Body of pancreas (tissue), 4 donors: Measurements from ENCODE around the gene SERINC2.

ENCODE experiments used
- POLR2A ChIP-seq, 3 donors: fragments of 450-650 bp; IDR thresholded peaks; one replicate each; pipeline ENCODE4 v1.6.1; 2016; ENCODE audit warnings: antibody characterized with exemption in 3 of 3, mild to moderate bottlenecking in 2 of 3
- TF ChIP-seq, protein P1 (sequence below), 7 experiments: fragments of 450-650 bp in 4 of 7; fragments of 200-600 bp in 3 of 7; sonication (generic) in 3 of 7; IDR thresholded peaks; one replicate each; pipeline ENCODE4 v1.5.1; 2016 to 2019; ENCODE audit warnings: antibody characterized with exemption in 7 of 7

DNA sequence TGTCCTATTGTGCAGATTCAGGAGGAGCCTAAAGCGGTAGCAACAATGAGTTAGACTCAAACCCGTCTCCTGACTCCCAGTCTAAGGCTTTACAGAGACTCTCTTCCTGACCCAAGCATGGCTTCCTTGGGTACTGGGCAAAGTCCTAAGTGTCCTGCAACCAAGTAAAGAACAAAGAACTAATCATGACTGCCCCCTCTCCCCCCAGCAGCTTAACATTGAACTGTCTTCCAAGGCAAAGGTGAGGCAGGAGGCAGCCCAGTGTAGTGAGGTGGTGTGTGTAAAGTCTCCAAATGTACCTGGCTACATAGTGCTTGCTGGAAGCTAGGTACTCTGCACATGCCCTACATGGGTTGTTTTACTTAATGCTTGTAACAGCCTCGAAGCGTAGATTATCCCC lies 42.4 kb upstream of the SERINC2 start:
- TF ChIP-seq, protein P1, sequence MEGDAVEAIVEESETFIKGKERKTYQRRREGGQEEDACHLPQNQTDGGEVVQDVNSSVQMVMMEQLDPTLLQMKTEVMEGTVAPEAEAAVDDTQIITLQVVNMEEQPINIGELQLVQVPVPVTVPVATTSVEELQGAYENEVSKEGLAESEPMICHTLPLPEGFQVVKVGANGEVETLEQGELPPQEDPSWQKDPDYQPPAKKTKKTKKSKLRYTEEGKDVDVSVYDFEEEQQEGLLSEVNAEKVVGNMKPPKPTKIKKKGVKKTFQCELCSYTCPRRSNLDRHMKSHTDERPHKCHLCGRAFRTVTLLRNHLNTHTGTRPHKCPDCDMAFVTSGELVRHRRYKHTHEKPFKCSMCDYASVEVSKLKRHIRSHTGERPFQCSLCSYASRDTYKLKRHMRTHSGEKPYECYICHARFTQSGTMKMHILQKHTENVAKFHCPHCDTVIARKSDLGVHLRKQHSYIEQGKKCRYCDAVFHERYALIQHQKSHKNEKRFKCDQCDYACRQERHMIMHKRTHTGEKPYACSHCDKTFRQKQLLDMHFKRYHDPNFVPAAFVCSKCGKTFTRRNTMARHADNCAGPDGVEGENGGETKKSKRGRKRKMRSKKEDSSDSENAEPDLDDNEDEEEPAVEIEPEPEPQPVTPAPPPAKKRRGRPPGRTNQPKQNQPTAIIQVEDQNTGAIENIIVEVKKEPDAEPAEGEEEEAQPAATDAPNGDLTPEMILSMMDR (IDR thresholded peaks at IDR 0.05): no peak
- no peak for TF ChIP-seq POLR2A (IDR thresholded peaks at IDR 0.05)
